GM21423 (cell line): ENCODE measurements around the gene DENND5B.
"Not testable (repeated sequence)": the region's sequence is repeated elsewhere in the genome, so short reads cannot be mapped to it uniquely, and the experiment has no call there.

Source experiments
- ATAC-seq: cut with Tn5 transposase; IDR thresholded peaks from one replicate; pipeline ENCODE4 v1.9.1; 2021; ENCODE audit warnings: mild to moderate bottlenecking, moderate library complexity; ENCODE audit not compliant: unreplicated experiment

Gene DENND5B

DNA sequence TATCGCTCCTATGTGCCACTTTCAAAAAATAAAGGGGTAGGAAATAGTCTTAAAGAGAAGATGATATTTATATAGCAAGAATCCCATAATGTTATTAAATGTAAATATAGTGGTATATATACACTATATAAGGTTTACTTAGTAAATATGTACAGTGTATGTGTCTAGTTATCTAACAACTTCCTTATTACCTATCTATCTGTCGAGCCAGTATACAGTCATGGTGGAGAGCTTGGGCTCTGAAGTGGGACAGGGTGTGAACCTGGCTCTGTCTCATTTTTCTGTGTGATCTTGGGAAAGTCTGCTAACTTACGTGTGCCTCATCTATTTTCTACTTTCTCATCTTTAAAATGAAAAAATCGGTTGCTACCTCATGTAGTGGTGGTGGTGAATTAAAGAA lies 202.2 kb downstream of the DENND5B start:
- ATAC-seq = no peak

DNA sequence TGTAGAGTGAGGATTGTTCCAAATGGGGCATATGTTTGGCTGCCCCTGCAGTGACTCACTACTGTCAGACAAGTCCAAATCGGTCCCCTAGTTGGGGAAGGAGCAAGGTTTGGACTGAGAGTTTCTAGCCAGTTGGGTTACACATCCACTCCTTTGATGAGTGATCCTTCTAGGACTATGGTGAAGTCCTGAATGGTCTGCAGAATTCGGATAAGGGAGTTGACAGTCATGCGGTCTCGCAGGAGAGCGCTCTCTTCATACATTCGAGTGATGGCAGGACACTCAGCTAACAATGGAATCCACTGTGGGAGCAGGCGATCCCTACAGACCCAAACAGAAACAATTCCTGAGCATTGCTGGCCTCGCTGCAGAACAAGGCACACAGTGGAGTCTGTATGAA lies 203.5 kb downstream of the DENND5B start:
- ATAC-seq = no peak

GRCh38 chr12:31387011-31387410 lies 203.9 kb downstream of the DENND5B start:
- no peak for ATAC-seq

GRCh38 chr12:31386364-31386777 lies 204.6 kb downstream of the DENND5B start:
- no peak for ATAC-seq

DNA sequence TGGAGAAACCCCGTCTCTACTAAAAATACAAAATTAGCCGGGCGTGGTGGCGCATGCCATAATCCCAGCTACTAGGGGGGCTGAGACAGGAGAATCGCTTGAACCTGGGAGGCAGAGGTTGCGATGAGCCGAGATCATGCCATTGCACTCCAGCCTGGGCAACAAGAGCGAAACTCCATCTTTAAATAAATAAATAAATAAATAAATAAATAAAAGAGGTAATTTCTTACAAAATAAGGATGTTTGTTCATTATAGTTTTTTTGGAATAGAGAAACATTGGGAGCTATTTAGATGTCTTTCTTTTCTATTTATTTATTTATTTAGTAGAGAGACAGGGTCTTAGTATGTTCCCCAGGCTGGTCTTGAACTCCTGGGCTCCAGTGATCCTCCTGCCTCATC lies 213.7 kb downstream of the DENND5B start:
- ATAC-seq = not testable (repeated sequence)

GRCh38 chr12:31375422-31375821 lies 215.5 kb downstream of the DENND5B start:
- ATAC-seq = not testable (repeated sequence)

DNA sequence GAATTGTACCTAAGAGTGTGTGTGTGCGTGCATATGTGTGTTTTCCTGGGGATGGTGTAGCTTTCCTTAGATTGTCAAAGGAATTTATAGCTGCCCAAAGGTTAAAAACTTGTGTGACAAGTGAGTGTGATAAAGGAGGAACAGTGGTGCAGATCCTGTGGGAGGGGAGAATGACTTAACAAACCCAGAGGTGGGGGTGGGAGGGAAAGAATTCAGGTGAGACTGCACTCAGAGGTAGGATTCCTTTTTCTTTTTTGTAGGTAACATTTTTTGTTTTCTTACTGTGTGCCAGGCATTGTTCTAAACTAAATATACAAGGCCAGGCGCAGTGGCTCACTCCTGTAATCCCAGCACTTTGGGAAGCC lies 219.7 kb downstream of the DENND5B start:
- ATAC-seq = no peak

GRCh38 chr12:31370531-31371255 lies 220.2 kb downstream of the DENND5B start:
- ATAC-seq = no peak

GRCh38 chr12:31369712-31370521 lies 221.0 kb downstream of the DENND5B start:
- ATAC-seq = no peak

DNA sequence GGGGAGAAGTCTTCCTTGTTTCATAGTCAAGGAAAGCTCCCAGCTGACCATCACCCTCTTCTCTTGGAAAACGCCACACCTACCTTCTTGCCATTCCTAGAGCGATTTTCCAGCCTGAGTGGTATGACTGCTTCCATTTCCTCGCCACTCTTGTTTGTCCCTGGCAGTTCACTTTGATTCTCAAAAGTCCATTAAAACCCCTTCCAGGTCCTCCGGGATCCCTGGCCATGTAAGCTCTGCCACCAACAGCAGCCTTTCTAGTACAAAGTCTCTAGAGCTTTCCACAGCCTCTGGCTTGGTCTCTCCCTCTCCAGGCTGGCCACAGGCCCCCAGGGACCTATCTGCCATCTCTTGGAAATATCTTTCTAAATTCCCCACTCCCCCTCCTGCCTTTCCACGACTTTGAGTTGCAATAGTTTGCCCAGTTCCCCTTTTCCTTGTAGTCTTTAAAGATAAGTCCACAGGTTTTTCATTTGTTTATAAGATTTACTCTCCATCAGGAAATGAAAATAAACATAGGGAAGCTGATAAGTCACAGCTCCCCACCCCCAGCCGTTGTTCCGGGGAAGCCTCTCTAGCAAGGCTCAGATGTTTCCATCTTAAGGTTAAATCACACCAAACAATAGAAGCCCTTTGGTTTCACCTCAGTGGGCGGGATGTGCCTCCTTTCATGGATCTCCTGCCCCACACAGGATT lies 222.1 kb downstream of the DENND5B start:
- ATAC-seq = no peak

GRCh38 chr12:31366104-31366621 lies 224.8 kb downstream of the DENND5B start:
- ATAC-seq = no peak

- ATAC-seq = no peak
Measured at GRCh38 chr12:31363831-31364230, 227.1 kb downstream of the DENND5B start.

DNA sequence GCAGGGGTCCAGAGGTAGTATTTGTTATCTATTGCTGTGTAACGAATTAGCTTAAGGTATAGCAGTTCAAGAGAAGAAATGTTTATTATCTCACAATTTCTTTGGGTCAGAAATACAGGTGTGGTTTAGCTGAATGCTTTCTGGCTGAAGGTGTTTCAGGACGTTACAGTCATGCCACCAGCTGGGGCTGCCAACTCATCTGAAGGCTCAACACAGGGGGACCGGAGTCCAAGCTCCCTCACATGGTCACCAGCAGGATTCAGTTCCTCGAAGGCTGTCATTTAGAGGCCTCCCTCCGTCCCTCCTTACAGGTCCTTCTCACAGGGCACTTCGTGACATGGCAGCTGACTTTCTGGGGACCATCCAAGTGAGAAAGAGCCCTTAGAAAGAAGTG lies 227.5 kb downstream of the DENND5B start:
- ATAC-seq = no peak

GRCh38 chr12:31362759-31363415 lies 228.0 kb downstream of the DENND5B start:
- peak; percentile 74 for ATAC-seq

DNA sequence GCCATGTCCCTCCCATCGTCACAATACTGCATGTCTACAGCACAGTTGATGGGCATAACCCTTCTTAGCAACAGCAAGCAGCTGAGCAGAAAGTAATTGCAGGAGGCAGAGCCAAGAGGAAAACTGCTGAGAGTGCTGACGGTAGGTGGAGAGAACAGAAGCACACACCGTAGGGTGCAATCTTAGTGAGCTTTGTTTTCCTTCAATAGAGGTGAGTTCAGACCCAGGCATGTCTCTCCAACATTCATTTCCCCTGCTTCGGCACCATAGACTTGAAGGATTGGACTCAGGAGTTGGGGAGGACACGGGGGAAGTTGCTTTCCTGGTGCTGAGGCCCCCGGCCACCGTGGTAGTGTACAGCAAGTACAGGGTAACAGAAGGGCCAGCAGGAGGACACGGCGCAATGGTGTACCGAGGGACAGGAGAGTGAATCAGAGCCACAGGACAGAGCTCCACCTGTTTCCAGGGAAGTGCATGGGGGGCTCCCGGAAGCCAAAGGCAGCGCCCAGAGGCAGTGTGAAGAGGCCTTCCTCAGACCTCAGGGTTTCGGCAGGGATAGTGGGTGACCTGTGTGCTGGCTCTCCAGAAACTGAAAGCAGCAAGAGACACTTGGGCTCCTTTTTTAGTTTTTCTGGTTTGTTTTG lies 228.7 kb downstream of the DENND5B start:
- ATAC-seq = peak; percentile 37

GRCh38 chr12:31361730-31362114 lies 229.2 kb downstream of the DENND5B start:
- ATAC-seq = no peak

DNA sequence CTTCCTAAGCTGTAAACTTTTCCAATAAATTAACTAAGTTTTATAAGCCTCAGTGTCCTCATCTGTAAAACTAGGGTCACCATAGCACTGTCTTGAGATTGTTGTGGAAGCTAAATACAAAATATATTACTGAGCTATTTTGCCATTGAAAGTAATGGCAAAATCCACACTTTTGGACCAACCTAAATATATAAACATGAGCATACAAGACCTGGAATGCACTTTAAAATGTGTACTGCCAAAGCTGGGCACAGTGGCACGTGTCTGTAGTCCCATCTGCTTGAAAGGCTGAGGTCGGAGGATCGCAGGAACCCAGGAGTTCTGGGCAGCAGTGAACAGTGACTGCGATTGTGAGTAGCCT lies 235.2 kb downstream of the DENND5B start:
- no peak for ATAC-seq

- no peak for ATAC-seq
Measured at GRCh38 chr12:31353750-31354708, 236.9 kb downstream of the DENND5B start.

DNA sequence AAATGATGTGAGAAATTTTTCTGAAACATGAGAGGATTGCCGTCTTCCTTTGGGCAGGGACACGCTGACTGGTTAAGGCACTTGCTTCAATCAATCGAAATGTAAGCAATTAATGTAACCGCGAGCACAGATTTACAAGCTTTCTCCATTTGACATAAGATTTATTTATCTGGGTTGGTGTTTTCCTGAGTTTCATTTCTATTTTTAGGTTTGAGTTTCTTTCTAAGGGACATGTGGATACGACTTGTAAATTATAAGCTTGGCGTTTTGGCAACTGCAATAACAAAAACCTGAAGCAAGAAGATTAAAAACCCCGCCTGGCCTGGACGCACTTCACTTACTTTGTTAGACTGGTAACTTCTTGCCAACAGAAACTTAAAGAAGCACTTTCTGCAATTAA lies 244.7 kb downstream of the DENND5B start:
- ATAC-seq = no peak
